MM.1S (cell line): ENCODE results near the gene CPA5.

Experiments
- DNase-seq: peaks from one replicate; pipeline ENCODE4 v3.0.0-alpha.2; 2015
- H2AFZ ChIP-seq: fragments of 300-600 bp; sonication (generic); 2 replicates; pipeline ENCODE4 v1.6.0; 2016; ENCODE audit warnings: antibody characterized with exemption, low read length
- H3F3A ChIP-seq: fragments of 300-600 bp; sonication (generic); 2 replicates; pipeline ENCODE4 v1.6.1; 2016; ENCODE audit warnings: mild to moderate bottlenecking, antibody characterized with exemption, low read length, moderate library complexity, mixed read lengths; ENCODE audit not compliant: insufficient read depth
- H3K27ac ChIP-seq: fragments of 300-600 bp; sonication (generic); 2 replicates; pipeline ENCODE4 v1.5.1; 2016; ENCODE audit warnings: mild to moderate bottlenecking, low read length
- H3K27me3 ChIP-seq: fragments of 300-600 bp; sonication (generic); replicated peaks from 2 replicates; pipeline ENCODE4 v1.6.0; 2016; ENCODE audit warnings: low read length; ENCODE audit not compliant: insufficient read depth
- H3K36me3 ChIP-seq: fragments of 300-600 bp; sonication (generic); replicated peaks from 2 replicates; pipeline ENCODE4 v1.6.1; 2016; ENCODE audit warnings: mild to moderate bottlenecking, low read length, mixed read lengths; ENCODE audit not compliant: insufficient read depth
- H3K4me1 ChIP-seq: fragments of 300-600 bp; sonication (generic); 2 replicates; pipeline ENCODE4 v1.6.1; 2016; ENCODE audit warnings: low read length, mixed read lengths
- H3K4me2 ChIP-seq: fragments of 300-600 bp; sonication (generic); 2 replicates; pipeline ENCODE4 v1.6.0; 2016; ENCODE audit warnings: low read depth, low read length
- H3K4me3 ChIP-seq: fragments of 300-600 bp; sonication (generic); 2 replicates; pipeline ENCODE4 v1.5.1; 2016; ENCODE audit warnings: low read length, mixed read lengths
- H3K79me2 ChIP-seq: fragments of 300-600 bp; sonication (generic); 2 replicates; pipeline ENCODE4 v1.6.1; 2016; ENCODE audit warnings: mixed run types, low read length, mixed read lengths
- H3K9ac ChIP-seq: fragments of 300-600 bp; sonication (generic); 2 replicates; pipeline ENCODE4 v1.6.1; 2016; ENCODE audit warnings: low read length, mixed read lengths
- H3K9me2 ChIP-seq: fragments of 300-600 bp; sonication (generic); replicated peaks from 2 replicates; pipeline ENCODE4 v1.6.1; 2016; ENCODE audit warnings: mild to moderate bottlenecking, low read length, mixed read lengths; ENCODE audit not compliant: insufficient read depth
- H3K9me3 ChIP-seq: fragments of 300-600 bp; sonication (generic); replicated peaks from 2 replicates; pipeline ENCODE4 v1.6.1; 2016; ENCODE audit warnings: mild to moderate bottlenecking, low read length, mixed read lengths; ENCODE audit not compliant: insufficient read depth
- H4K20me1 ChIP-seq: fragments of 300-600 bp; sonication (generic); 2 replicates; pipeline ENCODE4 v1.6.1; 2016; ENCODE audit warnings: mild to moderate bottlenecking, low read length, moderate library complexity, mixed read lengths; ENCODE audit not compliant: insufficient read depth
- EZH2 ChIP-seq: fragments of 300-600 bp; sonication (generic); optimal IDR thresholded peaks from 2 replicates; pipeline ENCODE3; 2017; ENCODE audit warnings: low read depth, mild to moderate bottlenecking, antibody characterized with exemption, low read length, mixed read lengths
- EZH2phosphoT487 ChIP-seq: fragments of 300-600 bp; sonication (generic); IDR thresholded peaks from 2 replicates; pipeline ENCODE4 v1.6.1; 2018; ENCODE audit warnings: antibody characterized with exemption, low read length
- TF ChIP-seq, protein P1 (sequence below): fragments of 300-600 bp; sonication (generic); IDR thresholded peaks from 2 replicates; pipeline ENCODE4 v1.5.1; 2016; ENCODE audit warnings: antibody characterized with exemption, low read length, mixed read lengths

CPA5 gene

GRCh38 chr7:130344271-130344866 lies at the start of gene CPA5:
CPA5 (plus strand) TSS chr7:130344816; CDS start chr7:130346486, 1,670 bp downstream.
- Histone ChIP-seq H3K9me3 (no peaks in the 10 kb centered on the region), H3K9me2 (no peaks in the 10 kb centered on the region), H4K20me1 (no peaks in the 10 kb centered on the region), H3K36me3 (no peaks in the 10 kb centered on the region), H3K79me2 (no peaks in the 10 kb centered on the region), H3K4me2 (no peak within 1 kb of the TSS), H3K4me3 (no peak within 1 kb of the TSS), H3K27ac (no peak within 1 kb of the TSS), H3K27me3 (no peaks in the 10 kb centered on the region), H2AFZ (no peak within 1 kb of the TSS), H3F3A (no peaks in the 10 kb centered on the region), H3K9ac (no peak within 1 kb of the TSS), H3K4me1 (no peaks in the 10 kb centered on the region)
- no peak for TF ChIP-seq EZH2phosphoT487
- TF ChIP-seq, protein P1, sequence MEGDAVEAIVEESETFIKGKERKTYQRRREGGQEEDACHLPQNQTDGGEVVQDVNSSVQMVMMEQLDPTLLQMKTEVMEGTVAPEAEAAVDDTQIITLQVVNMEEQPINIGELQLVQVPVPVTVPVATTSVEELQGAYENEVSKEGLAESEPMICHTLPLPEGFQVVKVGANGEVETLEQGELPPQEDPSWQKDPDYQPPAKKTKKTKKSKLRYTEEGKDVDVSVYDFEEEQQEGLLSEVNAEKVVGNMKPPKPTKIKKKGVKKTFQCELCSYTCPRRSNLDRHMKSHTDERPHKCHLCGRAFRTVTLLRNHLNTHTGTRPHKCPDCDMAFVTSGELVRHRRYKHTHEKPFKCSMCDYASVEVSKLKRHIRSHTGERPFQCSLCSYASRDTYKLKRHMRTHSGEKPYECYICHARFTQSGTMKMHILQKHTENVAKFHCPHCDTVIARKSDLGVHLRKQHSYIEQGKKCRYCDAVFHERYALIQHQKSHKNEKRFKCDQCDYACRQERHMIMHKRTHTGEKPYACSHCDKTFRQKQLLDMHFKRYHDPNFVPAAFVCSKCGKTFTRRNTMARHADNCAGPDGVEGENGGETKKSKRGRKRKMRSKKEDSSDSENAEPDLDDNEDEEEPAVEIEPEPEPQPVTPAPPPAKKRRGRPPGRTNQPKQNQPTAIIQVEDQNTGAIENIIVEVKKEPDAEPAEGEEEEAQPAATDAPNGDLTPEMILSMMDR, result no peak
- TF ChIP-seq EZH2, result no peak
- DNase-seq, result no peak

- Histone ChIP-seq H3K79me2 (no peaks in the 10 kb centered on the region), H3K9ac (no peak overlapping the region), H3K4me3 (no peak overlapping the region), H3K36me3 (no peaks in the 10 kb centered on the region), H3K4me2 (no peak overlapping the region), H3F3A (no peaks in the 10 kb centered on the region), H3K4me1 (no peaks in the 10 kb centered on the region), H4K20me1 (no peaks in the 10 kb centered on the region), H3K9me3 (no peaks in the 10 kb centered on the region), H3K27me3 (no peaks in the 10 kb centered on the region), H2AFZ (no peak overlapping the region), H3K9me2 (no peaks in the 10 kb centered on the region), H3K27ac (no peak overlapping the region)
- no peak for DNase-seq
- TF ChIP-seq EZH2phosphoT487 (no peak), EZH2 (no peak)
- TF ChIP-seq, protein P1, result no peak
Measured at GRCh38 chr7:130296221-130296951, 48.2 kb upstream of the CPA5 start.

DNA sequence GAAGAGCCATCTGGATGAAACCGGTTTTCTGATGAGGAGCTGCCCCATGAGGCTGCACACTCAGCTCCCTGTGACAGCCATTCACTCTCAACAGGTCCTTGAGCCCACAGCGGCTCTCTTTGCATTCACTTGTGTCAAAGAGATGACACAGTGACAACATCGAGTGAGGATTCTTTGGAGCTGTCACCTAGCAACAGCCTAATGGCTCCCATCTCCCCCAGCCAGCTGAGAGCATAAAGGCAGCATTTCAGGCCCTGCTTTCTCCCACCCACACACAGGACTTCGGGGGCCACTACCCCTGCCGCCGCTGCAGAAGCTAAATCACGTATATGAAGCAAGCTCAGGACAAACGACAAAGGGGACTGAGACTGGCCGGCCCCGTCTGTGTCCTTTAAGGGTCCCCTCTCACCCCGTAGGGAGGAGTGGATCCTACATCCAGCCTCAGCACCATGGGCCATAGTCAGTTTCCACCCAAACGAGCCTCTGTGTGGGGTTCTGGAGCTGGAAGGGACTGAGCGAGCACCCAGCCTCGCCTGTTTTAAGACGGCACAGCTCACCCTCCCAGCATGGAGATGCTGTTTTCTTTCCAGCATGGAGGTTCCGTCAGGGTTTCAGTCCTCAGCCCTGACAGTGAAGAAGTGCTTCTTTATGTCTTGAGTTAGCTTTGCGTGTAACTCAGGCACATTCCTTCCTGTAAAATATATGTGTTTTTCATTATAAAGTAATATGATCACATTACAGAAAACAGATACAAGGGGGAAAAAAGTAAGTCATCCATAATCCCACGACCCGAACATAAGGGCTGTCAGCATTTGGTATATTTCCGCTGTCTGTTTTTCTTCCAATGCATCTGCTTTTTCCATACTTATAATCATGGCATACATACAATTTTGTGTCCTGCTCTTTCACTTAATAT lies 46.7 kb upstream of the CPA5 start:
- no peaks in the 10 kb centered on the region for H3K27me3 ChIP-seq
- no peaks in the 10 kb centered on the region for H3F3A ChIP-seq
- no peaks in the 10 kb centered on the region for H3K9me3 ChIP-seq
- H3K9me2 ChIP-seq, result no peaks in the 10 kb centered on the region
- no peaks in the 10 kb centered on the region for H3K79me2 ChIP-seq
- no peak overlapping the region for H3K27ac ChIP-seq
- H2AFZ ChIP-seq, result no peak overlapping the region
- no peaks in the 10 kb centered on the region for H3K4me1 ChIP-seq
- H3K4me3 ChIP-seq, result no peak overlapping the region
- H3K9ac ChIP-seq, result no peak overlapping the region
- H4K20me1 ChIP-seq, result no peaks in the 10 kb centered on the region
- DNase-seq, result no peak
- TF ChIP-seq, protein P1, result no peak
- TF ChIP-seq EZH2phosphoT487, result no peak
- TF ChIP-seq EZH2, result no peak
- no peak overlapping the region for H3K4me2 ChIP-seq
- H3K36me3 ChIP-seq, result no peaks in the 10 kb centered on the region
